ENCODE data around the gene PTPRS.

The PTPRS gene

DNA sequence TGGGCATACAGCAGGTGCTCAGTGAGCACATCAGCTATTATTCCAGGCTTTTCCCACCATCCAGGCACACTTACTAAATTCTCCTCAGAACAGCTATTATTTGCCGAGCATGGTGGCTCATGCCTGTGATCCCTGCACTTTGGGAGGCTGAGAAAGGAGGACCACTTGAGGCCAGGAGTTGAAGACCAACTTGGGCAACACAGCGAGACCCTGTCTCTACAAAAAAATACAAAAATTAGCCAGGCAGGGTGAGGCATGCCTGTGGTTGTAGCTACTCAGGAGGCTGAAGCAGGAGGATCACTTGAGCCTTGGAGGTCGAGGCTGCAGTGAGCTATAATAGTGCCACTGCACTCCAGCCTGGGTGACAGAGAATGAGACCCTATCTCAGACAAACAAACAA, 35.4 kb downstream of the PTPRS start:
- no peak for DNase-seq

DNA sequence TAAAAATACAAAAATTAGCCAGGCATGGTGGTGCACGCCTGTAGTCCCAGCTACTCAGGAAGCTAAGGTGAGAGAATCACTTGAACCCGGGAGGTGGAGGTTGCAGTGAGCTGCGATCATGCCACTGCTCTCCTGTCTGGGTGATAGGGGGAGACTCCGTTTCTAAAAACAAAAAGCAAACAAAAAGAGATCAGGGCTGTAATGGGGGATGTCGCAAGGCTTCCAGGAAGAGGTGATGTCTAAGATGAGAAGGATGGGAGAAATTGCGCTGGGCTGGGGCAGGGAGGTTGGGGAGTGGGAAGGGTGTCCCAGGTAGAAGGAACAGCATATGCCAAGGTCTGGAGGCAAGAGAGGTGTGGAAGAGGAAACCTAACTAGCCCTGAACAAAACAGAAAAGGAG, 36.1 kb downstream of the PTPRS start:
- no peak for DNase-seq

DNA sequence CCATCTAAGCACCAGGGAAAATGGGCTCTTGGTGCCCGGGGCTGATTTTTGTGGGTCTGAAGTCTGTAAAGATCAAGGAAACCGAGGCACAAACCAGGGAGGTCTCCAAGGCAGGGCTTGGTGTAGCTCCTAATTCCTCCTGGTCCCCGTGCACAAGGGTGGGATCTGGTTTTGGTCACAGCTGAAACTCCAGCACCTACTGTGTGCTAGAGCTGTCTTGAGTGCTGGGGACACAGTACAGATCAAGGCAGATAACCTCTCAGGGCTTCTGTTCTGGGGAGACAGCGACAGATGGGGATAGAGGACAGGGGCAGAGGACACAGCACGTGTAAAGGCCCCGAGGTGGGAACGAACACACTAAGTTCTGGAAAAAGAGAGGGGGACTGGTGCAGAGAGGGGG, 37.4 kb downstream of the PTPRS start:
- DNase-seq: no peak

DNA sequence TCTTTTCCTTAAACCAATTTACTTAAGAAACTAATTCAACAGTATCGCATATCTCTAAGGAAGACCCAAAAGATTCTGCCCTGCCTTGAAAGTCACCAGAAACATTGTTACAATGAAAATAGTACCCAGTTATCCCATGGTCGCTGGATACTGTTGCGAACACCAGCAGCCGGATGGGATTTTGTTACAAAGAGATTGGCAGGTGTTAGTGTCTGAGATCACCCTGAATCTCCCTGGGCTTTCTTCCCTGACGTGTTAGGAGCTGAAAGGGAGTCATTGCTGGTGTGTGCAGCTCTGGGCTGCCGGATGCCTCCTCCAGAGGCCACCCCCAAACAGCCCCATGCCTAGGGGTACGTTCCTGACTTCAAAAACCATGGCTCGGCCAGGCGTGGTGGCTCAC, 38.2 kb downstream of the PTPRS start:
- DNase-seq: no peak

DNA sequence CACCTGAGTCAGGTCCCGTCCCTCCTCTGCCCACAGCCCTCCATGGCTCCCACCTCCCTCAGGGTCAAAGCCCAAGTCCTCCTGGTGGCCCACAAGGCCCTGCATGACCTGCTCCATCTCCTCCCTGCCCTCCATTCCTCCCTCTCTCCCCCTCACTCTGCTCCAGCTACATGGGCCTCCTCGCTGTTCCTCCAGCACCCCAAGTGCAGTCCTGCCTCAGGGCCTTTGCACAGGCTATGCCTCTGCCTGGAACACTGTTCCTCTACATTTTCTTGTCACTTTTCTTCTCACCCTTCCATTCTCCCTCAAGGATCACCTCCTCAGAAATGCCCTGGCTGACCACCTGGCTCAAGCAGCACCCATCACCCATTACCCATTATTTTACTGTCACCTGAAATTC, 41.5 kb downstream of the PTPRS start:
- DNase-seq: no peak

DNA sequence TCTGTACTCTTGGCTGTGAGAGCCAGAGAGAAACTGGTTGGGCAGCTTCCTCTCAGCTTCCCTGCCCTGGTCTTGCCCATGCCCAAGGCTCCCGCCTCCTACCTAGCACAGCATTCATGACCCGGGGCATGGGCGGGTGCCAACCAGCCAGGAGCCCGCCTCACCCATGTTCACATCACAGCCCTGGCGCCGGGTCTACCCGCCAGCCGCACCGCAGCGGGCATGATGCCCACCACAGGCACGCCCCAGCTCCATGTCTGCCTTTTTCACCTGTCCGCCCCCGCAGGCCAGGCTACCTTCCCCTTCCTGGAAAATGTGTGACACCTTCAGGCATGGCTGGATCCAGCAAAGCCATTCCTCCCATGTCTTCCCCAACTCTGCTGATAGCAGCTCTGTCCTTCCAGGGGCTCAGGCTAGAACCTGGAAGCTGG, 42.1 kb downstream of the PTPRS start:
- DNase-seq: no peak

DNA sequence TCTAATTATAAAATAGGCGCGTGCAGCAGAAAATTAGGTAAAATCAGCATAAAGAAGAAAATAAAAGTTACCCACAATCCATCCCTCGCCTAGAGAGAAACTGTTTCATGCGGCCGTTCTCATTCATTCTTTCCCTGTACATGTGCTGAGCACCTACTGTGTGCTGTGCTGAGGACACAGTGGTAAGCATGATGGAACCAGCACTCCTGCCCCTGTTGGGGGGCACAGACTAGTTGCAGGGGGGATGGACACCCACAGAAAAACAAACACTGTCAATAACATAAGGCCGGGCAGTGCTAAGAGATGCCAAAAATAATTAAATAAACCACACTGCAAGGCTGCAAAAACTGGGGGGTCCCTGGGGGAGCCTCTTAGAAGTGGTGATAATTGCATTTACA, 43.3 kb downstream of the PTPRS start:
- DNase-seq: no peak

DNA sequence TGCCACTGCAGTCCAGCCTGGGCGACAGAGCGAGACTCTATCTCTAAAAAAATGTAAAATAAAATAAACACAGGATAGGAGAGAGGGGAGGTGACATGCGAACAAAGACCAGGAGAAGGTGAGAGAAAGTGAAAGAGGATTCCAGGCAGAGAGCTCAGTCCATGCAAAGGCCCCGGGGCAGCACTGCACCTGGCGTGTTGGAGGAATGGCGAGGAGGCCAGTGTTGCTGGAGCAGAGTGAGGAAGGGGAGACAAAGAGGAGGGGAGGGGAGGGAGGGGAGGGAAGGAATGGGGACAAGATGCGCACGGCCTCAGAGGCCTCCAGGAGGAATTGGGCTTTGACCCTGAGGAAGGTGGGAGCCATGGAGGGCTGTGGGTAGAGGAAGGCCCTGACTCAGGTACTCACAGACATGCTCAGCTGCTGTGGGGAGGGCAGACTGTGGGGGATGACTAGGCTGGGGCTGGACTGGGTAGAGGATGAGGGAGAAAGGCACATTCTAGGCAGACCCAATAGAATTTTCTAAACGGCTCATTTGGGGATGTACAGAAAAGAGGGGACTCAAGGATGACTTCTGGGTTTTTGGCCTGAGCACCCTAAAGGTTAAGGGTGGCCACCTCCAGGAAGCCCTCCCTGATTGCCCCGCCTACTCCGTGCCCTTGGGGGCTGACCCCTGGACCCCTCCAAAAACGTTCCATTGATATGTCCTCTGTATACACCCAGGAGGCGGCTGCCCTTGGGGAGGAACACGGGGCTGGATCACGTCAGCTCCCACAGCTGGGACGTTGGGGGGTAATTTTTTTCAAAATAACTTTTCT, 43.9 kb downstream of the PTPRS start:
- no peak for DNase-seq

DNA sequence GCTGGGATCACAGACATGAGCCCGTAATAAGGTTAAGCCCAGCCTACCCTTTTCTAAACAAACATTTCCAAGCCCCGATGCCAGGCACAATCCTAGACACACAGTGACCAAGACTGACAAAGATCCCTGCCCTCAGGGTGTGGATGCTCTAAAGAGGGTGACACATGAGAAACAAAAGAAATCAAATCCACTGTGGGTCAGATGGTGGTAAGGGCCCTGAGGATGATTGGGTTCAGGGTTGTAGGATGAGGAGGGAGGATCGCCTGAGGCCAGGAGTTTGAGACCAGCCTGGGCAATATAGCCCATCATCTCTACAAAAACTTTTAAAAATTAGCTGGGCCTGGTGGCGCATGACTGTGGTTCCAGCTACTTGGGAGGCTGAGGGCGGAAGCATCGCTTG, 44.6 kb downstream of the PTPRS start:
- no peak for DNase-seq

DNA sequence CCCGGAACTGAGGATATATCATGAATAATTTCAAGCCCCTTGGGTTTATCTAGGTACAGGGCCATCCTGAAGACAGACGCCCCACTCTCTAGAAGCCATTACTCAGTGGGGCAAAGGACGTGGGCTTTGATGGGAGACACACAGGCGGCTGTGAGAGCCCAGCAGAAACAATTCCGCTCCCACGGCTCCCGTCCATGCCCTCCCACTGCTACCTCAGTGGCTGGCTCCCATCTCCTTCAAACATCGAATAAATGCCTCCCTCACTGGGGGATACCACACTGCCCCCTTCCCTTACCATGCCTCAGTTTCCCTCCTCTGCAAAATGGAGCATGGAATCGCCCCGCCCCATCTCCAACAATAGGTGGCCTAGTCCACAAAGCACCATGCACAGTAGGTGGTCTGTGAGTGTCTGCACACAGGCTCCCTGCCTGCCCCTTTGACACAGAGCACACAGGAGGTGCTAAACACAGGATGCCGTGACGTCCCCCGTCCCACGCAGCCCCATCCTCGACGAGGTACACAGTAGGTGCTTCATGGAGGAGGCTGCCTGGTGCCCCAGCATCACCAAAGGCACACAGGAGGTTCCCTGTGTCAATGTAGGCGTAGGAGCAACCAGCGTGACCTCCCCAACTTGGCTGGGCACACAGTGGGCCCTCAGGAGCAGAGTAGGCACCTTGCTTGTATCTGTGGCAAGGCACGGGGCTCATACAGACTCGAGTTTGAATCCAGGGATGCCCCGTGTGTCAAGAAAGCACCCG, 46.0 kb downstream of the PTPRS start:
- no peak for DNase-seq

DNA sequence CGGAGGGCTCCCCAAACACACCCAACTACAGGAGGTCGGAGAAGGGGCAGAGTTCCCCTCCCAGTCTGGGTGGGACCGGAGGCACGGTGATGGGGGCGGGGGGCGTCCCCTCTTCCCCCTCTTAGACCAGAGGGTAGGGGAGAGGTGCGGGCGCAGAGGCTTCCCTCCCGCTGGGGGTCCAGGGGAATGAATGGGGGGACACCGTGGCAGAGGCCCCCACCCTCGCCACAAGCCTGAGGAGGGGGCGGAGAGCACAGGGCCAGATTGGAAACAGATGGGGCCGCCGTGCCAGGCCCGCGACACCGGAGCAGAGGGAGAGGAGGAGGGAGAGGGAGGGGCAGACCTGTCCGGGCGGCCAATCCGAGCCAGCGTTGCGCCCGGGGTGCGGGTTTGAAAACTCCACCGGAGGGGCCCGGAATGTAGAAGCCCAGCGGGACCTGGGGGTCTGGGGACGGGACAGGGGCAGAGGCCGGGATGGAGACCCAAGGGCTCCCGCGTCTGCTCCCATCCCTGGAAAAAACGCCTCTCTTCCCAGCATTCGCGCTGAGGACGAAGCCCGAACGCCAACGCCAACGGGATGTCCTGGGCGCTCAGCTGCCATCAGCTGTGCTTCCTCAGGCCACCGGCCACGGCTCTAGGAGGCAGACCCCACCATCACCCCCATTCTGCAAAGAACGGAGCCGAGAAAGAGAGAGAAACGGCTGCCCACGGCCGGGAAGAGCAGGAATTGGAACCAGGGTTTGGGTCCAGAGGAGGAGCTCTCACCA, 46.8 kb downstream of the PTPRS start:
- no peak for DNase-seq

DNA sequence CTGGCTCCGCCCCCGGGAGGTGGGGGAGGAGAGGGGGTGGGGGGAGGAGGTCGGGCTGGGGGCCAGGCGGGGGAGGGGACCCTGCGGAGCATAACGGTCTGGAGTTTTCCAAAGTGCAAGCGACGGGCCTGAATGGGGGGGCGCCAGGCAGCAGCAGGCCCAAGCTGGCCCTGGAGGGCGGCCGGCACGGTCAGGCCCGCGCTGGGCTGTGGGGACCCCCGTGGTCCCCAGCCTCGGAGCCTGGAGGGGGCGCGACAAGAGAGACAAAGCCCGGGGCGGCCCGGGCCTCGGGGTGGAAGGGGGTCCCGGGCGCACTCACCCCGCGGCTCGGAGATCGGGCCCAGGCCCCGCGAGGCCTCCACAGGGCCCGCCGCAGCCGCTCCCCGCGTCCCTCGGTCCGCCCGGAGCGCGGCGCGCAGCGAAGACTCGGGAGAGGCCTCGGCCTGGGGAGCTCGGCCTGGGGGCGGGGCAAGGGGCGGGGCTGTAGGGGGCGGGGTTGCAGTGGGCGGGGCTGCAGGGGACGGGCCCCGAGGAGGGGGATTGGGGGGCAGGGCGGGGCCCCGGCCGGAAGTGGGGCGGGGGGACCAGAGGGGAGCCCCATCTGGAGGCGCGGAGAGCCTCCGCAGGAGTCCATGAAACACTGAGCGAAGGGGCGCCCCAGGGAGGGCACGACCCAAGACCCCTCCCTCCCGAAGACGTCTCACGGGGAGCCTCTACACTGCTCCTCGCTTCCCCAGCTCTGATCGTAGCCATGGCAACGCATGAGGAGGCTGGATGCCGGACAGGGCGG, 47.6 kb downstream of the PTPRS start:
- DNase-seq: no peak

DNA sequence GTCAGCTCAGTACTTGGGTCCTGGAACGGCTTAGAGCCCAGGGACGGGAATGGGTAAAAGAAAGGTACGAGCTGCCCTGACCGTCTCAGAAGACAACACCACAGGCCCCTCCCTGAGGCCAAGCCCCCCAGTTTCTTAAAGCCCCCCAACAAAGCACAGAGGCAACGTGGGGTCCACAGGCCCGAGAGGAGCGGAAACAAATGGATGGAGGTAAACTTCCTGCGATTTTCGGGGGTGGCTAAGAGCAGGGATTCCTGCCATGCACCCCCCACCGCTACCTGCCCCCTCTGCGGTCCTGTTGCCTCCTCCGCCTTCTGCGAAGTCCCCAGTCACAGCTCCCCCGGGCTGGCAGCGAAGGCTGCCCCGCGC, 48.2 kb downstream of the PTPRS start:
- DNase-seq: no peak

DNA sequence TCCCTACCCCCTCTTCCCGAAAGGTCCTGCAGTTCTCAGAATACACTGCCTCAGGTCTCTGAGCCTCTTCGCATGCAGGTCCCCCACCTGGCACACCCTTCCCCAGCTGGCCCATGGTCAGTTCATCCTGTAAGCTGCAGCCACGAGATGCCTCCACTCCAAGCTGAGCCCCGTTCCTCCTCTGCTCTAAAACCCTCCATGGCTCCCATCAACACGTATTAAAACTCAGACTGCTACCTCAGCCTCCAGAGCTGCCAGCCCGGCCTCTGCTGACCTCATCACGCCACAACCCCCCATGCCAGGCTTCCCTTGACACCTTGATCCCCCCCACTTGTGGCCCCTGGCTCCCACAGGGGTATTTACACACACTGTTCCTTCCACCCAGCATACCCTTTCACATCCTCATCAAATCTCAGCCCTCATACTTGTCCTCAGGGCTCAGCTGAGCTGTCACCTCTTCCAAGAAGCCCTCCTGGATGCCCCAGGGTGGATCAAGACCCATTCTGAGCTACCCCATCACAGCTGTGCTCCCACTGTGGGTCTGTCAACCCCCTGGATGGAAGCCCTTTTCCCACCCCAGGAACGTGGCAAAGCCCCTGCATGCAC, 48.9 kb downstream of the PTPRS start:
- no peak for DNase-seq

All from SHP77 (cell line).